ENCODE results near the gene ZNF480. TPM values are rescaled to one million over a fixed set of nuclear protein-coding genes. Genes with fewer than 3 reads are reported as not detected.
A peak's percentile ranks its signal among the peaks of the same experiment; 100 is the strongest.
"Not testable (repeated sequence)": the region's sequence is repeated elsewhere in the genome, so short reads cannot be mapped to it uniquely, and the experiment has no call there.

ZNF480 gene
- total RNA-seq, 2 donors from 2014 or later, result 5.6 to 10.0 TPM

DNA sequence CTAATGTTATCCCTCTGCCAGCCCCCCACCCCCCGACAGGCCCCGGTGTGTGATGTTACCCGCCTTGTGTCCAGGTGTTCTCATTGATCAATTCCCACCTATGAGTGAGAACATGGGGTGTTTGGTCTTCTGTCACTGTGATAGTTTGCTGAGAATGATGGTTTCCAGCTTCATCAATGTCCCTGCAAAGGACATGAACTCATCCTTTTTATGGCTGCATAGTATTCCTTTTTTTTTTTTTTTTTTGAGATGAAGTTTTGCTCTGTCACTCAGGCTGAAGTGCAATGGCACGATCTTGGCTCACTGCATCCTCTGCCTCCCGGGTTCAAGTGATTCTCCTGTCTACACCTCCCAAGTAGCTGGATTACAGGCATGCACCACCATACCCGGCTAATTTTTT, 4.0 kb upstream of the ZNF480 start:
- not testable (repeated sequence) for H3K27me3 Mint-ChIP-seq (ENCODE audit: low read depth); ATAC-seq (replicated peaks in 1 of 2); H3K27ac Mint-ChIP-seq; H3K4me3 Mint-ChIP-seq; DNase-seq
- peaks cover 13% of the 10 kb centered on the region for H3K4me1 Mint-ChIP-seq (ENCODE audit: low read depth)
- H3K36me3 Mint-ChIP-seq (ENCODE audit: insufficient read depth in 2 of 2), result peaks cover 33 to 62% of the 10 kb centered on the region in 2 donors
- H3K9me3 Mint-ChIP-seq, result peaks cover 16 to 23% of the 10 kb centered on the region in 2 donors

DNA sequence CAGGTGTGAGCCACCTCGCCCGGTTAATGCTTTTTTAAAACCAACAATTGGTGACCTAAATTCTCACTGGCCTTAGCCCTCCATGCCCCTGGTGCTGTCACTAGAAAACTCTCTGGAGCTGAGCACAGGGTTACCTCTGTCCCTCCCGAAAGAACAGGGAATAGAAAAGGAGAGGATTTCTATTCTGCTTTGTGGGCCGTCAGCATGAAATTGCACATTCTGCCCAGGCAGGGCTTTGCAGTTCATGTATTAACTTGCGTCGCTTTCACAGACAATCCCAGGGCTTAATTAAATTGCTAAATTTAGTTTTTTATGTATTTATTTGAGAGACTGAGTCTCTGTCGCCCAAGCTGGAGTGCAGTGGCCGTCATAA, 583 bp upstream of the ZNF480 start:
- Mint-ChIP-seq H3K36me3 (ENCODE audit: insufficient read depth in 2 of 2) (peaks cover 32 to 59% of the 10 kb centered on the region in 2 donors), H3K4me3 (peak overlapping the region; percentile 75), H3K27ac (no peak overlapping the region), H3K4me1 (ENCODE audit: low read depth) (peaks cover 23% of the 10 kb centered on the region), H3K27me3 (ENCODE audit: low read depth) (no peaks in the 10 kb centered on the region), H3K9me3 (peaks cover 17 to 21% of the 10 kb centered on the region in 2 donors)
- DNase-seq (peak in 1 of 2 donors; percentile 5), ATAC-seq (replicated peaks in 1 of 2) (no peak)

DNA sequence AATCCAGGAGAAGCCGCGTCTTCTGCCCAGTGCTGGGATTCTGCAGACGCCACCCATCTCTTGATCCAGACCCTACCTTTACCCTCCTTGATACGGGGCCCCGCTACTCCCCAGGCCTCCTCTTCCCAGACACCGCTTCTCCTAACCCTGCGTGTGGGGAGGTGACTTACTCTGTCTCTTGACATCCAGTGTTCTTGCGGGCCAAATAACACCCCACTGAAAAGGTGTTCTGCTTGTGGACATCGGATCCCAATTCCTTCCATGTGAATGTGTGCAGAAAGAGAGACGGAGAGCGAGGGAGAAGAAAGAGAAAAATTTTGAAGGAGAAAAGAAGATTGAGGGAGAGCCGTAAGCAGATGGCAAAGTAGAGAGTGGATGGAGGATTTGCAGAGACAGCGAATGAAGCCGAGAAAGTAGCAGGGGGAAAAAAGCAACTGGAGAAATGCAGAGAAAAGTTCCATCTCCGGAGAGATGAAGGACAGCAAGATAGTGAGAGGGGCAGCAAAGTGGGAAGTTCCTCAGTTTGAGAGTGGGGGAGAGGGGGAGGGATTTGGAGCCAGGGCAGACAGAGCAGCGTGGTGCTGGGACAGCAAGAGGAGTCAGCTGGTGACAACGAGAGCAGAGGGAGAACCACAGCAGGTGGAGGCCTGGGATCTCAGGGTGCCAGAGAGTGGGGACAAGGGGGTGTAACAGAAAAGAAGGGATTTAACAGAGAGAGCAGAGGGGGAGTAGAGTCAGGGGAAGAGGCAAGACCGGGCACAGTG, 814 bp downstream of the ZNF480 start:
- DNase-seq, result no peak
- Mint-ChIP-seq H3K27ac (peak overlapping the region; percentile 97), H3K36me3 (ENCODE audit: insufficient read depth in 2 of 2) (peaks cover 38 to 62% of the 10 kb centered on the region in 2 donors), H3K4me1 (ENCODE audit: low read depth) (peaks cover 23% of the 10 kb centered on the region), H3K4me3 (peak overlapping the region; percentile 94 to 95), H3K27me3 (ENCODE audit: low read depth) (no peaks in the 10 kb centered on the region), H3K9me3 (peaks cover 18 to 20% of the 10 kb centered on the region in 2 donors)
- no peak for ATAC-seq (replicated peaks in 1 of 2)

DNA sequence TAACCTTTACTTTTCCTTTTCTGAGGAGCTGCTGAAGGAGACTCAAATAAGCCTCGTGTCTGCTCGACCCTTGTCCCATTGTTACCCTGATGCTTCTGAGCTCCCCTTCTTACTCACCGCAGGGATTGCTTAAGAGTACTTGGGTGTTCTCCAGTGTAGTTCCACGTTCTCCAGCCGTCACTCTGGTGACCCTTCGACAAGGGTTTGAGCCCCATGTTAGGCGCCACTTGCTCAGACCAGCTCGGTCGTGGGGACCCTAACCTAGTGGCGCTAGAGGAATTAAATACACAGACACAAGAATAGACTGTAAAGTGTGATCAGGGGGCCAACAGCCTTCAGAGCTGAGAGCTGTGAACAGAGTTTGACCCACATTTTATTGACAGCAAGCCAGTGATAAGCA, 10.3 kb downstream of the ZNF480 start:
- no peaks in the 10 kb centered on the region for H3K27me3 Mint-ChIP-seq (ENCODE audit: low read depth)
- no peak overlapping the region for H3K4me3 Mint-ChIP-seq
- no peak overlapping the region for H3K27ac Mint-ChIP-seq
- peaks cover 11 to 22% of the 10 kb centered on the region in 2 donors for H3K9me3 Mint-ChIP-seq
- H3K4me1 Mint-ChIP-seq (ENCODE audit: low read depth), result no peaks in the 10 kb centered on the region
- no peak for ATAC-seq (replicated peaks in 1 of 2)
- peak in 1 of 2 donors; percentile 8 for DNase-seq
- H3K36me3 Mint-ChIP-seq (ENCODE audit: insufficient read depth in 2 of 2), result peaks cover 40 to 68% of the 10 kb centered on the region in 2 donors

DNA sequence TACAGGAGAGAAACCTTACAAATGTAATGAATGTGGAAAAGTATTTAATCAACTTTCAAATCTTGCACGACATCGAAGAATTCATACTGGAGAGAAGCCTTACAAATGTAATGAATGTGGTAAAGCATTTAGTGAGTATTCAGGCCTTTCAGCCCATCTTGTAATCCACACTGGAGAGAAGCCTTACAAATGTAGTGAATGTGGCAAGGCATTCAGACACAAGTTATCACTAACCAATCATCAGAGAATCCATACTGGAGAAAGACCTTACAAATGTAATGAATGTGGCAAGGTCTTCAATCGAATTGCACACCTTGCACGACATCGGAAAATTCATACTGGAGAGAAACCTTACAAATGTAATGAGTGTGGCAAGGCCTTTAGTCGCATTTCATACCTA, 25.5 kb downstream of the ZNF480 start:
- ATAC-seq (replicated peaks in 1 of 2) (no peak), DNase-seq (no peak)
- Mint-ChIP-seq H3K36me3 (ENCODE audit: insufficient read depth in 2 of 2) (peaks cover 53 to 71% of the 10 kb centered on the region in 2 donors), H3K4me3 (no peak overlapping the region), H3K27ac (no peak overlapping the region), H3K27me3 (ENCODE audit: low read depth) (no peaks in the 10 kb centered on the region), H3K9me3 (peaks cover 38 to 47% of the 10 kb centered on the region in 2 donors), H3K4me1 (ENCODE audit: low read depth) (no peaks in the 10 kb centered on the region)

DNA sequence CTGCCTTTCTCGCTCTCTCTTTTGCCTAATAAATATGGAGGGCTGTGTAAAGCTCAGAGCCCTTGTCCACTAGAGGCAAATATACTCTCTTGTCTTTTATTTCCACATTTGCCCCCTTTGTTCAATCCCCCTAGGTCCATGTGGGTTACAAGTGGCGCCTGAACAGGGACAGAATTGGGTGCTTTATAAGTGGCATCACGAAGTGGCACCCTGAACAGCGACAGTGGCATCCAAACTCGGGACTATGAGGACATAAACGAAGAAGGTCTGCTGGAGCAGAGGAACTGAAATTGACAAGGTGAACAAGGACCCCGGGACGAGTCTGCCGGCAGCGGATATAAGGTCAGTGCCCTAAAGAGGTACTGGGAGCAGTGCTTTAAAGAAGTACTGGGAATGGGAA, 34.8 kb downstream of the ZNF480 start:
- H3K36me3 Mint-ChIP-seq (ENCODE audit: insufficient read depth in 2 of 2), result peaks cover 20 to 39% of the 10 kb centered on the region in 2 donors
- peaks cover 9% of the 10 kb centered on the region for H3K4me1 Mint-ChIP-seq (ENCODE audit: low read depth)
- H3K4me3 Mint-ChIP-seq, result no peak overlapping the region
- DNase-seq, result no peak
- no peak overlapping the region for H3K27ac Mint-ChIP-seq
- ATAC-seq (replicated peaks in 1 of 2), result no peak
- H3K9me3 Mint-ChIP-seq, result peaks cover 17 to 23% of the 10 kb centered on the region in 2 donors
- no peaks in the 10 kb centered on the region for H3K27me3 Mint-ChIP-seq (ENCODE audit: low read depth)

DNA sequence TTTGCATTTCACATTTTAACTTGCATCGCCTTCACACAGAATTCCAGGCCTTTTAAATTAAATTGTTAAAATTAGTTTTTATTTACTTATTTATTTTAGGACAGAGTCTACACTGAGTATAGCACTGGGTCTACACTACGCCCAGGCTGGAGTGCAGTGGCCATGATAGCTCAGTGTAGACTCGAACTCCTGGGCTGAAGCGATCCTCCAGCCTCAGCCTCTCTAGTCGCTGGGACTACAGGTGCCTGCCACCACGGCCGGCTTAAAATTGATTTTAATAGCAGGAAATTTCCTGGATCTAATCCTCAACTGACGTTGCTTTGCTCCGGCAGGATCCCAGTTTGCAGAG, 38.8 kb downstream of the ZNF480 start:
- Mint-ChIP-seq H3K36me3 (ENCODE audit: insufficient read depth in 2 of 2) (peaks cover 25 to 37% of the 10 kb centered on the region in 2 donors), H3K27ac (peak overlapping the region; percentile 92), H3K27me3 (ENCODE audit: low read depth) (no peaks in the 10 kb centered on the region), H3K4me3 (peak overlapping the region; percentile 88 to 90), H3K9me3 (peaks cover 19 to 22% of the 10 kb centered on the region in 2 donors), H3K4me1 (ENCODE audit: low read depth) (peaks cover 18% of the 10 kb centered on the region)
- ATAC-seq (replicated peaks in 1 of 2), result peak; percentile 48 to 52
- DNase-seq, result no peak

DNA sequence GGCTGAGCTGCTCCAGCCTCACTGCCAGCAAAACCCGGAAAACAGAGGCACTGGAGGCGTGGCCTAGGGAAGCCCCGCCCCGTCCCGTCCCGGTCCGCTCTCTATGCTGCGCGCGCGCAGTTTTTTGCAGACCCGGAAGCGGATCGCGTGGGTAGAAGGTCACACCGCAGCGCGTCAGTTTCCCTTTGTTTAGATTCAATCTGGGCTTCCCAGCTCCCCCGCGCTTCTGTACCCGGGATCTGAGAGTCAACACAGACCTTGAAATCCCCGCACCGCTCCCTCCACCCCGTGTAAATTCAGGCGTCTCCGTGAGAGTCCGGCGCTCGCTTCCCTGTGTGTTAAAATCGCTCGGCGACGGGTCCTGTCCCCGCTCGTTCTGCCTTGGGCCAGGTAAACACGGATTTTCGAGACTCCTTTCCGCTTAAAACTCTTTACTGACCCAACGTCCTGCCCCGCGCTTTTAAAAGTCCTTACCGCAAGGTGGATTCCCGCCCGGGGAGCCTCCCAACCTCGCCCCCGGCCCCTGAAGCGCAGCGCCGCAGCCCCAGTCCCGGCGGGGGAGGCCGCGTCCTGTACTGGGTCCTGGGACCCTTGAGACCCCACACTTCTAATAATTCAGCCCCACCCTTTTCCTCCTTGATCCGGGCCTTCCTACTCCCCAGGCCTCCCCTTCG, 39.3 kb downstream of the ZNF480 start, which contains the start of gene ZNF610:
Gene ZNF610, plus strand, starts transcription at position 127 of the 674 bp plus-strand sequence. CDS start 12,930 bp downstream, outside the sequence.
- H3K36me3 Mint-ChIP-seq (ENCODE audit: insufficient read depth in 2 of 2), result peaks cover 24 to 35% of the 10 kb centered on the region in 2 donors
- H3K27ac Mint-ChIP-seq, result peak within 1 kb of the TSS; percentile 92
- peak; percentile 93 to 94 for ATAC-seq (replicated peaks in 1 of 2)

DNA sequence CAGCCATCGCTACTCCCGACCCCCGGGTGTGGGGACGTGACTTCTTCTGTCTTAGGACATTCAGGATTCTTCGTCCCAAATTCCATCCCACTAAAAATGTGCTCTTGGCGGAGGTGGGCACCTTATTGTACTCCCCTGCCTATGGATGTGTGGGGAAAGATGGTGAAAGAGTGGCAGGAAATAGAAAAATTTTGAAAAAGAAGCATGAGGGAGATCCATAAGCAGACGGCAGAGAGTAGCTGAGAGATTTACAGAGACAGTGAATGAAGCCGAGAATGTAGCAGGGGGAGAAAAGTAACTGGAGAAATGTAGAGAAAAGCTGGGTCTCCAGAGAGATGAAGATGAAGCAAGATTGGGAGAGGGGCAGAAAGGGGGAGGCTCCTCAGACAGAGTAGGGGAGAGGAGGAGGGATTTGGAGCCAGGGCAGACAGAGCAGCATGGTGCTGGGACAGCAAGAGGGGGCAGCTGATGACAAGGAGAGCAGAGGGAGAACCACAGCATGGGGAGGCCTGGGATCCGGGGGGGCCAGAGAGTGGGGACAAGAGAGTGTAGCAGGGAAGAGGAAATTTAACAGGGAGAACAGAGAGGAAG, 39.9 kb downstream of the ZNF480 start:
- H3K4me1 Mint-ChIP-seq (ENCODE audit: low read depth), result peaks cover 18% of the 10 kb centered on the region
- no peaks in the 10 kb centered on the region for H3K27me3 Mint-ChIP-seq (ENCODE audit: low read depth)
- ATAC-seq (replicated peaks in 1 of 2), result no peak
- H3K36me3 Mint-ChIP-seq (ENCODE audit: insufficient read depth in 2 of 2), result peaks cover 21 to 32% of the 10 kb centered on the region in 2 donors
- H3K9me3 Mint-ChIP-seq, result peaks cover 13 to 17% of the 10 kb centered on the region in 2 donors
- peak overlapping the region; percentile 92 for H3K27ac Mint-ChIP-seq
- DNase-seq, result peak in 1 of 2 donors; percentile 9
- peak overlapping the region; percentile 88 to 90 for H3K4me3 Mint-ChIP-seq

More for the DNA sequence above, 39.3 kb downstream of the ZNF480 start, which contains the start of gene ZNF610:
- peak within 1 kb of the TSS; percentile 88 to 90 for H3K4me3 Mint-ChIP-seq
- peak; percentile 89 to 94 for DNase-seq
- H3K9me3 Mint-ChIP-seq, result peaks cover 17 to 18% of the 10 kb centered on the region in 2 donors
- H3K4me1 Mint-ChIP-seq (ENCODE audit: low read depth), result peaks cover 18% of the 10 kb centered on the region
- H3K27me3 Mint-ChIP-seq (ENCODE audit: low read depth), result no peaks in the 10 kb centered on the region

DNA sequence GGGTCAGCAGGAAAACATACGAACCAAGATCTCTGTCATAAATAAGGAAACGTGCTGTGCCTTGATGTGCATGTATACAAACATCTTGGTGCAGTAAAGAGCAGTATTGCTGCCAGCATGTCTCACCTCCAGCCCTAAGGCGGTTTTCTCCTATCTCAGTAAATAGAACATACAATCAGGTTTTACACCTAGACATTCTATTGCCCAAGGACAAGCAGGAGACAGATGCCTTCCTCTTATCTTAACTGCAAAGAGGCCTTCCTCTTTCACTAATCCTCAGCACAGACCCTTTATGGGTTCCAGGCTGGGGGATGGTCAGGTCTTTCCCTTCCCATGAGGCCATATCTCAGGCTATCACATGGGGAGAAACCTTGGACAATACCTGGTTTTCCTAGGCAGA, 42.1 kb downstream of the ZNF480 start:
- H3K9me3 Mint-ChIP-seq; H3K27me3 Mint-ChIP-seq (ENCODE audit: low read depth); H3K4me3 Mint-ChIP-seq; H3K27ac Mint-ChIP-seq; ATAC-seq (replicated peaks in 1 of 2); DNase-seq: not testable (repeated sequence)
- Mint-ChIP-seq H3K4me1 (ENCODE audit: low read depth) (peaks cover 18% of the 10 kb centered on the region), H3K36me3 (ENCODE audit: insufficient read depth in 2 of 2) (peaks cover 15 to 20% of the 10 kb centered on the region in 2 donors)

DNA sequence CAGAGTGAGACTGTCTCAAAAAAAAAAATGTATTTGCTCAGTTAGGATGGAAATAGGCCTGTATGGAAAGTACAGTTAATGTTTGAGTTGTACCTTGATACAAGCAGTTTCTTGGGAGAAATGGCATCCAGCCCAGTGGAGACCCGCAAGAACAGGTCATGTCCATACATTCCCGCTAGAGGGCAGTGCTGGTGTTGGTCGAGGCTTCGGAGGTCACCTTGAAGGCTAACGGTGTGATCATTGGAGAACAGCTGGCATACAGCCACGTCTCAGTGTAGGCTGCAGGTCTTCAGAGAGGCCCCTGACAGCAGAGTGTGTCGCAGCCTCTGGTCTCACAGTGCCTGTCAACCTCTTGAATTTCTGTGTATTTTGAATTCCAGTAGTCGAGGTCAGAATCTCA, 46.6 kb downstream of the ZNF480 start:
- H3K27me3 Mint-ChIP-seq (ENCODE audit: low read depth), result no peaks in the 10 kb centered on the region
- ATAC-seq (replicated peaks in 1 of 2) (peak; percentile 32 to 62), DNase-seq (peak; percentile 50 to 65)
- peaks cover 6 to 7% of the 10 kb centered on the region in 2 donors for H3K9me3 Mint-ChIP-seq
- peaks cover 6 to 9% of the 10 kb centered on the region in 2 donors for H3K36me3 Mint-ChIP-seq (ENCODE audit: insufficient read depth in 2 of 2)
- H3K27ac Mint-ChIP-seq, result no peak overlapping the region
- H3K4me3 Mint-ChIP-seq, result no peak overlapping the region
- H3K4me1 Mint-ChIP-seq (ENCODE audit: low read depth), result no peaks in the 10 kb centered on the region

DNA sequence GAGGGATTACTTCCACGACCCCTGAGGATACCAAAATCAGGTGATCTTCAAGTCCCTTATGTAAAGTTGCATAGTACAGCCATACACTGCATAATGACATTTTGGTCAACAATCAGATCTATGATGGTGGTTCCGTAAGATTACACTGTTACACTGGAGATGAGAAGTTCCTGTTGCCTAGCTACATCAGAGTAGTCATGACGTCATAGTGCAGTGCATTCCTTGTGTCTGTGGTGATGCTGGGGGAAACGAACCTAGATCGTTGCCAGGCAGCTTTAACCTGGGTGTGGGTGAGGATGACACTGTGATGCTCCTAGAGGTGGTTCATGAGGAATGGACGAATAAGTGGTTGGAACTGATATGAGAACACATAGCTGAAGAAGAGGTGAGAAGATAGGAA, 48.2 kb downstream of the ZNF480 start:
- peaks cover 8 to 9% of the 10 kb centered on the region in 2 donors for H3K9me3 Mint-ChIP-seq
- no peak overlapping the region for H3K4me3 Mint-ChIP-seq
- no peak for DNase-seq
- peaks cover 11 to 17% of the 10 kb centered on the region in 2 donors for H3K36me3 Mint-ChIP-seq (ENCODE audit: insufficient read depth in 2 of 2)
- no peak for ATAC-seq (replicated peaks in 1 of 2)
- H3K27me3 Mint-ChIP-seq (ENCODE audit: low read depth), result no peaks in the 10 kb centered on the region
- H3K4me1 Mint-ChIP-seq (ENCODE audit: low read depth), result no peaks in the 10 kb centered on the region
- H3K27ac Mint-ChIP-seq, result no peak overlapping the region

DNA sequence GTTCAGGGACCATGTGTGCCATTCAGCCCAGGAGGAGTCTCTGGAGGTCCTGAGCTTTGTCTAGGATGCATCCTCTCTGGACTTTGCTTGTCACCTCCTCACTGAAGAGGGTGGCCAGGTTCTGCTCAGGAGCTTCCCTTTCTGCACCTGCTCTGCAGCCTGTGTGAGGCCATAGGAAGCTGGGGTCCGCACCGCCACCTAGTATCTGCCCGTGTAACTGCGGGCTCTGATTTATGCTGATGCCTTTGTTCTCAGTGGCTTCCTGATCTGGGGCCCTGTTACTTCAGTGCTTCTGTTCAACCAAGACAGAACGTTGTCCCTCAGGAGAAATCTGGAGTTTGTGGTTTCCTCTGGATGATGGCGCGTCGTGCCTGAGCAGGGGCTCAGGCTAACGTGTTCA, 54.5 kb downstream of the ZNF480 start:
- H3K4me1 Mint-ChIP-seq (ENCODE audit: low read depth), result no peaks in the 10 kb centered on the region
- DNase-seq (no peak), ATAC-seq (replicated peaks in 1 of 2) (no peak)
- H3K4me3 Mint-ChIP-seq, result no peak overlapping the region
- H3K27ac Mint-ChIP-seq, result no peak overlapping the region
- H3K36me3 Mint-ChIP-seq (ENCODE audit: insufficient read depth in 2 of 2), result peaks cover 30 to 42% of the 10 kb centered on the region in 2 donors
- H3K9me3 Mint-ChIP-seq, result peaks cover 11 to 13% of the 10 kb centered on the region in 2 donors
- no peaks in the 10 kb centered on the region for H3K27me3 Mint-ChIP-seq (ENCODE audit: low read depth)

Data from activated T-cell treated with anti-CD3 and anti-CD28 coated beads, Interleukin-2, amount 50 U/mL, for 72 hours (primary cell).